Kidney (tissue), 14 donors: ENCODE data around the gene RAB27B. TPM values are rescaled to one million over a fixed set of nuclear protein-coding genes. Genes with fewer than 3 reads are reported as not detected.

ENCODE experiments used
- DNase-seq, 5 donors: peaks; one replicate each; pipeline ENCODE4 v3.0.0-alpha.2; 2013 to 2020
- FAIRE-seq: peaks from 2 replicates; lab custom pipeline; 2012; peaks lifted over from hg19 to GRCh38; lab: Jason Lieb, UNC
- H3K27ac ChIP-seq, 2 donors: one replicate each; pipeline ENCODE4 v1.7.0; 2013; ENCODE audit warnings: low read depth in 2 of 2, low read length in 2 of 2, inconsistent platforms in 1 of 2
- H3K27me3 ChIP-seq: one replicate; pipeline ENCODE4 v1.7.1; 2013; ENCODE audit warnings: low read length, inconsistent platforms; ENCODE audit not compliant: control insufficient read depth, insufficient read depth
- H3K36me3 ChIP-seq, 3 donors: one replicate each; pipeline versions ENCODE4 v1.7.0 to v1.7.1; 2013; ENCODE audit warnings: low read length in 3 of 3, control low read depth in 1 of 3, inconsistent platforms in 1 of 3; ENCODE audit not compliant: insufficient read depth in 3 of 3, control insufficient read depth in 2 of 3
- H3K4me1 ChIP-seq, 3 donors: one replicate each; pipeline versions ENCODE4 v1.7.0 to v1.7.1; 2013; ENCODE audit warnings: low read length in 3 of 3, inconsistent platforms in 1 of 3, low read depth in 1 of 3; ENCODE audit not compliant: control insufficient read depth in 2 of 3, insufficient read depth in 2 of 3
- H3K4me3 ChIP-seq, 3 donors: one replicate each; pipeline versions ENCODE4 v1.7.0 to v1.8.1; 2013; ENCODE audit warnings: low read length in 3 of 3, control low read depth in 1 of 3, inconsistent platforms in 1 of 3
- H3K9ac ChIP-seq, 3 donors: one replicate each; pipeline versions ENCODE4 v1.7.0 to v1.7.1; 2013; ENCODE audit warnings: low read length in 3 of 3, control low read depth in 1 of 3, inconsistent platforms in 1 of 3
- H3K9me3 ChIP-seq, 3 donors: one replicate each; pipeline versions ENCODE4 v1.7.0 to v1.7.1; 2013; ENCODE audit warnings: low read length in 3 of 3, control low read depth in 1 of 3, inconsistent platforms in 1 of 3; ENCODE audit not compliant: control insufficient read depth in 2 of 3, insufficient read depth in 1 of 3
- CTCF ChIP-seq: IDR thresholded peaks from 3 replicates; pipeline ENCODE4 v1.5.1; 2012; ENCODE audit warnings: mild to moderate bottlenecking, moderate library complexity, borderline replicate concordance; ENCODE audit not compliant: insufficient read depth; ENCODE audit errors: extremely low read depth
- intact Hi-C: fragments of 100-400 bp; cut with DNase I; formaldehyde crosslinking; loops from one replicate; pipeline ENCODE4 v1.11.1; 2022
- polyA plus RNA-seq: library from polyadenylated mRNA; stranded (reverse); fragments of 350-450 nt; fragmentation: Illumina TruSeq; extraction: RNeasy Lipid Tissue Mini Kit (QIAGEN cat#74804); gene quantifications from one replicate; pipeline ENCODE4 v1.2.3, GENCODE V29; 2014; ENCODE audit warnings: low read depth, low replicate concordance; ENCODE audit not compliant: insufficient read depth
- total RNA-seq: library from RNA; stranded (reverse); fragmentation: NEBNext Ultra II Directional; extraction: Animal tissue kit (Norgen Biotek cat#: 25700); gene quantifications from one replicate; pipeline ENCODE4 v1.2.1, GENCODE V29; 2021
- donor health status: control.
- donor health status: control.
- donor health status: control.
- donor health status: control.
- donor health status: control.
- donor health status: DM: yes; HTN: yes; CAD: no.
- donor health status: Normal renal cell carcinoma (clear cell type).

The RAB27B gene
- total and polyA plus RNA-seq, 2 donors from 2014 or later: 0.32 to 4.1 TPM

GRCh38 chr18:54867131-54867530 lies 38.9 kb downstream of the RAB27B start:
- FAIRE-seq (no peak), DNase-seq (no peak)
- H3K4me1 ChIP-seq: no peaks in the 10 kb centered on the region
- no peaks in the 10 kb centered on the region for H3K9me3 ChIP-seq
- no peak overlapping the region for H3K9ac ChIP-seq
- H3K27me3 ChIP-seq: no peaks in the 10 kb centered on the region
- H3K4me3 ChIP-seq: no peak overlapping the region
- intact Hi-C loops: no loop called here
- TF ChIP-seq CTCF: no peak
- H3K36me3 ChIP-seq: no peaks in the 10 kb centered on the region
- H3K27ac ChIP-seq: no peak overlapping the region

- Histone ChIP-seq H3K27me3 (no peaks in the 10 kb centered on the region), H3K36me3 (no peaks in the 10 kb centered on the region), H3K4me3 (no peak overlapping the region), H3K9ac (no peak overlapping the region), H3K27ac (no peak overlapping the region), H3K9me3 (no peaks in the 10 kb centered on the region), H3K4me1 (no peaks in the 10 kb centered on the region)
- FAIRE-seq (no peak), DNase-seq (no peak)
- intact Hi-C loops: no loop called here
- no peak for TF ChIP-seq CTCF
These were observed 43.0 kb downstream of the RAB27B start for GRCh38 chr18:54871231-54871630.

- no peaks in the 10 kb centered on the region for H3K9me3 ChIP-seq
- DNase-seq (no peak), FAIRE-seq (no peak)
- H3K4me3 ChIP-seq: no peak overlapping the region
- H3K4me1 ChIP-seq: no peaks in the 10 kb centered on the region
- TF ChIP-seq CTCF: no peak
- H3K27me3 ChIP-seq: no peaks in the 10 kb centered on the region
- intact Hi-C loops: no loop called here
- H3K36me3 ChIP-seq: no peaks in the 10 kb centered on the region
- H3K9ac ChIP-seq: no peak overlapping the region
- no peak overlapping the region for H3K27ac ChIP-seq
These were observed 44.4 kb downstream of the RAB27B start for GRCh38 chr18:54872681-54873080.

GRCh38 chr18:54873884-54874255 lies 45.6 kb downstream of the RAB27B start:
- no peak for TF ChIP-seq CTCF
- no peaks in the 10 kb centered on the region for H3K27me3 ChIP-seq
- H3K9ac ChIP-seq: no peak overlapping the region
- intact Hi-C loops: no loop called here
- no peak overlapping the region for H3K4me3 ChIP-seq
- no peak for DNase-seq
- H3K4me1 ChIP-seq: no peaks in the 10 kb centered on the region
- H3K27ac ChIP-seq: no peak overlapping the region
- H3K36me3 ChIP-seq: no peaks in the 10 kb centered on the region
- no peaks in the 10 kb centered on the region for H3K9me3 ChIP-seq
- no peak for FAIRE-seq
